Natural killer cell (primary cell): ENCODE results near the gene FCN2. TPM values are rescaled to one million over a fixed set of nuclear protein-coding genes. Genes with fewer than 3 reads are reported as not detected.

Experiments
- ATAC-seq, 3 donors: fragments of 150-1000 bp in 2 of 3; fragments of 200-7000 bp in 1 of 3; cut with Tn5 transposase; 1 replicate in 1 of 3; 2 replicates in 2 of 3; pipeline ENCODE4 v1.10.0; 2021; ENCODE audit warnings: mild to moderate bottlenecking in 2 of 3, moderate library complexity in 2 of 3
- DNase-seq, 2 donors: peaks; one replicate each; pipeline versions ENCODE4 v3.0.0 to v3.0.0-alpha.2; 2013 to 2021; ENCODE audit warnings: mixed read lengths in 1 of 2
- H3K27ac ChIP-seq: one replicate; pipeline ENCODE4 v1.5.1; 2013; ENCODE audit warnings: mild to moderate bottlenecking, low read length
- H3K27me3 ChIP-seq: one replicate; pipeline ENCODE4 v1.6.1; 2013; ENCODE audit warnings: low read length; ENCODE audit not compliant: control insufficient read depth, insufficient read depth
- H3K36me3 ChIP-seq: one replicate; pipeline ENCODE4 v1.6.1; 2013; ENCODE audit warnings: low read length; ENCODE audit not compliant: control insufficient read depth, insufficient read depth
- H3K4me1 ChIP-seq: one replicate; pipeline ENCODE4 v1.6.1; 2013; ENCODE audit warnings: low read length; ENCODE audit not compliant: control insufficient read depth, insufficient read depth
- H3K4me3 ChIP-seq: one replicate; pipeline ENCODE4 v1.5.1; 2013; ENCODE audit warnings: low read length
- H3K9me3 ChIP-seq: one replicate; pipeline ENCODE4 v1.6.1; 2013; ENCODE audit warnings: low read length; ENCODE audit not compliant: control insufficient read depth, insufficient read depth
- H3K27ac Mint-ChIP-seq, 2 donors: one replicate each; pipeline ENCODE4 v1.8.0; 2022; ENCODE audit warnings: mild to moderate bottlenecking in 2 of 2, mixed read lengths in 2 of 2, moderate library complexity in 1 of 2
- H3K27me3 Mint-ChIP-seq, 2 donors: one replicate each; pipeline ENCODE4 v1.8.0; 2022; ENCODE audit warnings: low read depth in 2 of 2, mixed read lengths in 2 of 2
- H3K36me3 Mint-ChIP-seq: one replicate; pipeline ENCODE4 v1.8.0; 2022; ENCODE audit warnings: mixed read lengths
- H3K4me1 Mint-ChIP-seq, 2 donors: one replicate each; pipeline ENCODE4 v1.8.0; 2022; ENCODE audit warnings: mixed read lengths in 2 of 2
- H3K4me3 Mint-ChIP-seq: one replicate; pipeline ENCODE4 v1.8.0; 2022; ENCODE audit warnings: mild to moderate bottlenecking, moderate library complexity, mixed read lengths
- H3K9me3 Mint-ChIP-seq, 2 donors: one replicate each; pipeline ENCODE4 v1.8.0; 2022; ENCODE audit warnings: mixed read lengths in 2 of 2
- WGBS: methylation state at CpG from one replicate; pipeline ENCODE4 v1.1.7; 2013; ENCODE audit warnings: missing lambda C conversion rate; ENCODE audit not compliant: insufficient coverage; 5-methylcytosine and 5-hydroxymethylcytosine counted together
- intact Hi-C: fragments of 100-400 bp; cut with micrococcal nuclease; formaldehyde crosslinking; loops from one replicate; pipeline ENCODE4 v1.14.2; 2022
- total RNA-seq, 4 donors: library from RNA; stranded (reverse); fragments of 120-200 nt in 1 of 4; gene quantifications; one replicate each; pipeline versions ENCODE4 v1.2.3 to v1.2.4, GENCODE V29; 2013 to 2022
- TF ChIP-seq, protein P1 (sequence below): fragments of 200-600 bp; IDR thresholded peaks from one replicate; pipeline ENCODE4 v1.8.0; 2022; ENCODE audit warnings: antibody characterized with exemption

The FCN2 gene
- total RNA-seq, 3 donors from 2014 or later (not counting 1 experiment from before 2014, with no cell fraction given) = not detected

DNA sequence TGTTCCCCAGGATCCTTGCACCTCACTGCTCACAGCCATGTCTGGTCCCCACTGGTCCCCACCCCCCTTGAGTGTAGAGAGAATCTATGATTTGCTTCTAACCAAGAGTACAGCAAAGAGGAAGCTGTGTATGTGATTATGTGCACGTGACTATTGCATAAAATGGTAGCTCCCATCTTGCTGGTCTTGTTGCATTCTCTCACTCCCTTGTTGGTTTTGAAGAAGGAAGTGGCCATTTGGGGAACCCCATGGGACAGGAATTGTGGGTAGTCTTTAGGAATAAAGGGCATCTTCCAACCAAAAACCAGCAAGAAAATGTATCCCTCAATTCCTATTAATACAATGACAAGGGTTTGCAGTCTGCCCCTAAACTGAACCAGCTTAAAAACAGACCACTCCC lies 5.2 kb upstream of the FCN2 start:
- TF ChIP-seq, protein P1, sequence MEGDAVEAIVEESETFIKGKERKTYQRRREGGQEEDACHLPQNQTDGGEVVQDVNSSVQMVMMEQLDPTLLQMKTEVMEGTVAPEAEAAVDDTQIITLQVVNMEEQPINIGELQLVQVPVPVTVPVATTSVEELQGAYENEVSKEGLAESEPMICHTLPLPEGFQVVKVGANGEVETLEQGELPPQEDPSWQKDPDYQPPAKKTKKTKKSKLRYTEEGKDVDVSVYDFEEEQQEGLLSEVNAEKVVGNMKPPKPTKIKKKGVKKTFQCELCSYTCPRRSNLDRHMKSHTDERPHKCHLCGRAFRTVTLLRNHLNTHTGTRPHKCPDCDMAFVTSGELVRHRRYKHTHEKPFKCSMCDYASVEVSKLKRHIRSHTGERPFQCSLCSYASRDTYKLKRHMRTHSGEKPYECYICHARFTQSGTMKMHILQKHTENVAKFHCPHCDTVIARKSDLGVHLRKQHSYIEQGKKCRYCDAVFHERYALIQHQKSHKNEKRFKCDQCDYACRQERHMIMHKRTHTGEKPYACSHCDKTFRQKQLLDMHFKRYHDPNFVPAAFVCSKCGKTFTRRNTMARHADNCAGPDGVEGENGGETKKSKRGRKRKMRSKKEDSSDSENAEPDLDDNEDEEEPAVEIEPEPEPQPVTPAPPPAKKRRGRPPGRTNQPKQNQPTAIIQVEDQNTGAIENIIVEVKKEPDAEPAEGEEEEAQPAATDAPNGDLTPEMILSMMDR = no peak
- no peak overlapping the region for H3K4me3 ChIP-seq
- no peaks in the 10 kb centered on the region for H3K27me3 ChIP-seq
- H3K4me1 Mint-ChIP-seq = no peaks in the 10 kb centered on the region
- H3K9me3 Mint-ChIP-seq = no peaks in the 10 kb centered on the region
- H3K27me3 Mint-ChIP-seq = peaks cover 2 to 17% of the 10 kb centered on the region in 2 donors
- no peaks in the 10 kb centered on the region for H3K9me3 ChIP-seq
- no peak overlapping the region for H3K27ac ChIP-seq
- ATAC-seq (no peak), DNase-seq (no peak)
- 43% methylated on average over 1 of the region's 1 CpG for WGBS
- H3K4me1 ChIP-seq = no peaks in the 10 kb centered on the region
- no peaks in the 10 kb centered on the region for H3K36me3 ChIP-seq
- no peak overlapping the region for H3K27ac Mint-ChIP-seq
- intact Hi-C loops = no loop called here
- H3K4me3 Mint-ChIP-seq = no peak overlapping the region
- H3K36me3 Mint-ChIP-seq = no peaks in the 10 kb centered on the region

DNA sequence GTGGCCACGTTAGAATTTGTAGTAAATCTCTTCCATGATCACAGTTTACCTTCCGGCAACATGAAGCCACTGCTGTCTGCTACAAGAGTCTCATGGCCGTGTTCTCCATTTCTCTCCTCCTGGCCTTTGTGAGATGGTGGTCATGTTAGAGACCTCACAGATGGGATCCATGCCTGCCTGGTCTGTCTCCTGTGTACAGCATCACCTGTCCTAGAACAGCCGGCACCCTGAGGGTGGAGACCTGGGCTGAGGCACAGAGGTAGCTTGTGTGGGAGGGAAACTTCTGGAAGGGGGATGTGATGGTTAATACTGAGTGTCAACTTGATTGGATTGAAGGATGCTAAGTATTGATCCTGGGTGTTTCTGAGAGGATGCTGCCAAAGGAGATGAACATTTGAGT lies 3.1 kb upstream of the FCN2 start:
- intact Hi-C loops = no loop called here
- WGBS = 96% methylated on average over 3 of the region's 4 CpGs
- no peak overlapping the region for H3K27ac Mint-ChIP-seq
- no peaks in the 10 kb centered on the region for H3K9me3 Mint-ChIP-seq
- no peaks in the 10 kb centered on the region for H3K36me3 Mint-ChIP-seq
- ATAC-seq (no peak), DNase-seq (no peak)
- no peaks in the 10 kb centered on the region for H3K4me1 Mint-ChIP-seq
- Histone ChIP-seq H3K27ac (no peak overlapping the region), H3K36me3 (no peaks in the 10 kb centered on the region), H3K4me3 (no peak overlapping the region), H3K27me3 (no peaks in the 10 kb centered on the region), H3K9me3 (no peaks in the 10 kb centered on the region), H3K4me1 (no peaks in the 10 kb centered on the region)
- no peak overlapping the region for H3K4me3 Mint-ChIP-seq
- TF ChIP-seq, protein P1 = no peak
- peaks cover 2 to 18% of the 10 kb centered on the region in 2 donors for H3K27me3 Mint-ChIP-seq

DNA sequence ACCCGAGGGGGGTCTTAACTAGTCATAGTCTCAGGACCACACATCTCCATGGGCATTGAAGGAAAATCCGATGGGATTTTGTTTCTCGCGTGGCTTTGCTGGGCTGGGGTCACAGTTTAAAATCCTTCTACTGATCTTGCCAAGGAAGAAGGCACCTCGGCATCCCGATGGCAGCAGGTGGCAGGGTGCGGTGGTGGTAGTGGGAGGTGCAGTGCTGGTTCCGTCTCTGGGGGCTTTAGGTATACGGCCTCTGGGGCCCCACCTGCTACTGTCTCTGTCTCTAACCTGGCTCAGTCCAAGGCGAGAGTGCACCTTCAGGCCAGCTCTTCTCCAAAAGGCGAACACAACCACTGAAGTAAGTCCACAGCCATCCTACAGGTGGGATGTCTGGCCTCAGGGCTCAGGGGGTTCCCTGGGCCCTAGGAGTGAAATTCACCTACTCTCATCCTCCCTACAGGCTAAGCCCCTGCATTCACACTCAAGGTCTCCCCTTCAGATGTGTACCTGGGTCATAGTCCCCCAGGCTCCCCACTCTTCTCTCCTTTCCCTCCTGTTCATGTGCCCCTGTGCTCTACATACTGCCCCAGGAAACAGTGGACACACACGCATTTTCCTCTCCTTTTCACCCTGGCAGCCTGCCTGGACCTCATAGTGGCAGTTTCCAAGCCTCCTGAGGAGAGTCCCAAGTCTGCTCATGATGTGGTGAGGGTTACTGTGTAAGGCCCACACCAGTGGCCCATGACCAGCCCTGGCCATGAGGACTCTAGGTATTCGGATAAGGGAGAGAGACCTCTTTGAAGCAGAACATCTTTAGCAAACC lies 736 bp upstream of the FCN2 start:
- no peaks in the 10 kb centered on the region for H3K4me1 Mint-ChIP-seq
- 90% methylated on average over 13 of the region's 13 CpGs for WGBS
- intact Hi-C loops = no loop called here
- TF ChIP-seq, protein P1 = no peak
- no peak overlapping the region for H3K4me3 Mint-ChIP-seq
- H3K9me3 Mint-ChIP-seq = no peaks in the 10 kb centered on the region
- no peak overlapping the region for H3K27ac Mint-ChIP-seq
- H3K36me3 ChIP-seq = no peaks in the 10 kb centered on the region
- DNase-seq (no peak), ATAC-seq (no peak)
- H3K27me3 ChIP-seq = no peaks in the 10 kb centered on the region
- H3K36me3 Mint-ChIP-seq = no peaks in the 10 kb centered on the region
- H3K27me3 Mint-ChIP-seq = peaks cover 2 to 18% of the 10 kb centered on the region in 2 donors
- no peaks in the 10 kb centered on the region for H3K4me1 ChIP-seq
- H3K27ac ChIP-seq = no peak overlapping the region
- no peaks in the 10 kb centered on the region for H3K9me3 ChIP-seq
- H3K4me3 ChIP-seq = no peak overlapping the region

DNA sequence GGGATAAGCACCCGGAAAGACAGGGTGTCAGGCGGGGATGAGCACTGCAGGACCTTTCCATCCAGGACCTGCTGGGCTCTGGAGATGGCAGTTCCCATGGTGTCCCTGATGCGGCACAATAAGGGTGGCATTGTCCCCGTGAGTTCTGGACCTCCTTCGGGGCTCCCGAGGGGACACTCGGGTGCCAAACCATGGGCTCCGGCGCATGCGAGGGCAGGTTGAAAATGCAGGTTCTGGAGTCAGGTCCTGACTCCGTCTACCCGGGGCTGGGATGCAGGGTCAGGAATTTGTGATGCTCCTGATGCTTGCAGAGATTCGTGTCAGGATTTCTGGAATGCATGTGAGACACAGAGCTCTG lies 682 bp downstream of the FCN2 start:
- H3K4me3 Mint-ChIP-seq = no peak overlapping the region

More for the DNA sequence above, 682 bp downstream of the FCN2 start:
- ATAC-seq (no peak), DNase-seq (no peak)
- H3K4me1 Mint-ChIP-seq = no peaks in the 10 kb centered on the region
- intact Hi-C loops = no loop called here
- Histone ChIP-seq H3K4me1 (no peaks in the 10 kb centered on the region), H3K9me3 (no peaks in the 10 kb centered on the region), H3K27ac (no peak overlapping the region), H3K27me3 (no peaks in the 10 kb centered on the region), H3K4me3 (no peak overlapping the region), H3K36me3 (no peaks in the 10 kb centered on the region)
- H3K9me3 Mint-ChIP-seq = no peaks in the 10 kb centered on the region
- H3K36me3 Mint-ChIP-seq = no peaks in the 10 kb centered on the region
- H3K27ac Mint-ChIP-seq = no peak overlapping the region
- 88% methylated on average over 13 of the region's 13 CpGs for WGBS
- H3K27me3 Mint-ChIP-seq = peaks cover 2 to 18% of the 10 kb centered on the region in 2 donors
- TF ChIP-seq, protein P1 = no peak
